Type B pancreatic cell (in vitro differentiated cells): ENCODE measurements around the gene BBS9. TPM values are rescaled to one million over a fixed set of nuclear protein-coding genes. Genes with fewer than 3 reads are reported as not detected.

ENCODE experiments used
- DNase-seq: peaks from one replicate; pipeline ENCODE4 v3.0.0; 2021; ENCODE audit warnings: mixed read lengths; ENCODE audit not compliant: unreplicated experiment; ENCODE audit errors: extremely low spot score
- H3K27ac Mint-ChIP-seq: 2 replicates; pipeline ENCODE4 v1.8.0; 2021; ENCODE audit warnings: mild to moderate bottlenecking, mixed read lengths
- H3K27me3 Mint-ChIP-seq: 2 replicates; pipeline ENCODE4 v1.8.0; 2021; ENCODE audit warnings: mixed read lengths
- H3K36me3 Mint-ChIP-seq: 2 replicates; pipeline ENCODE4 v1.8.0; 2021; ENCODE audit warnings: mixed read lengths
- H3K4me1 Mint-ChIP-seq: one replicate; pipeline ENCODE4 v1.8.0; 2021; ENCODE audit warnings: mixed read lengths; ENCODE audit not compliant: unreplicated experiment
- H3K4me3 Mint-ChIP-seq: 2 replicates; pipeline ENCODE4 v1.8.0; 2021; ENCODE audit warnings: mild to moderate bottlenecking, mixed read lengths
- H3K9me3 Mint-ChIP-seq: 2 replicates; pipeline ENCODE4 v1.8.0; 2021; ENCODE audit warnings: mixed read lengths
- total RNA-seq: library from RNA; stranded (reverse); gene quantifications from 2 replicates; pipeline ENCODE4 v1.2.1, GENCODE V29; 2021; ENCODE audit warnings: low replicate concordance
- TF ChIP-seq, protein P1 (sequence below): fragments of 200-600 bp; sonication (generic); conservative IDR thresholded peaks from 2 replicates; pipeline ENCODE4 v1.5.0; 2021; ENCODE audit warnings: antibody characterized with exemption, mild to moderate bottlenecking

BBS9 gene
- total RNA-seq, 1 donor from 2014 or later, result 19.7 TPM

DNA sequence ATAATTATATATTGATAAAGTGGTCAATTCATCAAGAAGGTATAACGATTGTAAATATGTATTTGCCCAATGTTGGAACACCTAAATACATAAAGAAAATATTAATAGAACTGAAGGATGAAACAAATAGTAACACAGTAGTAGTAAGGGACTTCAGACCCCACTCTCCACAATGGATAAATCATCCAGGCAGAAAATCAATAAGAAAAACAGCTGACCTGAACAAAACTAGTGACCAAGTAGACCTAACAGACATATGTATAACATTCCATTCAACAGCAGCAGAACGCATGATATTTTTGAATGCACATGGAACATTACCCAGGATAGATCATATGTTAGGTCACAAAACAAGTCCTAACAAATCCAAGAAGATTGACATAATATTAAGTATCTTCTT, 489.9 kb downstream of the BBS9 start:
- H3K36me3 Mint-ChIP-seq, result no peaks in the 10 kb centered on the region
- H3K27ac Mint-ChIP-seq, result no peak overlapping the region
- TF ChIP-seq, protein P1, sequence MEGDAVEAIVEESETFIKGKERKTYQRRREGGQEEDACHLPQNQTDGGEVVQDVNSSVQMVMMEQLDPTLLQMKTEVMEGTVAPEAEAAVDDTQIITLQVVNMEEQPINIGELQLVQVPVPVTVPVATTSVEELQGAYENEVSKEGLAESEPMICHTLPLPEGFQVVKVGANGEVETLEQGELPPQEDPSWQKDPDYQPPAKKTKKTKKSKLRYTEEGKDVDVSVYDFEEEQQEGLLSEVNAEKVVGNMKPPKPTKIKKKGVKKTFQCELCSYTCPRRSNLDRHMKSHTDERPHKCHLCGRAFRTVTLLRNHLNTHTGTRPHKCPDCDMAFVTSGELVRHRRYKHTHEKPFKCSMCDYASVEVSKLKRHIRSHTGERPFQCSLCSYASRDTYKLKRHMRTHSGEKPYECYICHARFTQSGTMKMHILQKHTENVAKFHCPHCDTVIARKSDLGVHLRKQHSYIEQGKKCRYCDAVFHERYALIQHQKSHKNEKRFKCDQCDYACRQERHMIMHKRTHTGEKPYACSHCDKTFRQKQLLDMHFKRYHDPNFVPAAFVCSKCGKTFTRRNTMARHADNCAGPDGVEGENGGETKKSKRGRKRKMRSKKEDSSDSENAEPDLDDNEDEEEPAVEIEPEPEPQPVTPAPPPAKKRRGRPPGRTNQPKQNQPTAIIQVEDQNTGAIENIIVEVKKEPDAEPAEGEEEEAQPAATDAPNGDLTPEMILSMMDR, result no peak
- H3K27me3 Mint-ChIP-seq, result no peaks in the 10 kb centered on the region
- H3K9me3 Mint-ChIP-seq, result peaks cover 4% of the 10 kb centered on the region
- H3K4me3 Mint-ChIP-seq, result no peak overlapping the region
- no peak for DNase-seq
- H3K4me1 Mint-ChIP-seq, result no peaks in the 10 kb centered on the region

GRCh38 chr7:33623267-33623666, 493.9 kb downstream of the BBS9 start:
- no peaks in the 10 kb centered on the region for H3K4me1 Mint-ChIP-seq
- H3K27me3 Mint-ChIP-seq, result no peaks in the 10 kb centered on the region
- TF ChIP-seq, protein P1, result no peak
- H3K27ac Mint-ChIP-seq, result no peak overlapping the region
- no peaks in the 10 kb centered on the region for H3K9me3 Mint-ChIP-seq
- H3K36me3 Mint-ChIP-seq, result no peaks in the 10 kb centered on the region
- DNase-seq, result no peak
- H3K4me3 Mint-ChIP-seq, result no peak overlapping the region

DNA sequence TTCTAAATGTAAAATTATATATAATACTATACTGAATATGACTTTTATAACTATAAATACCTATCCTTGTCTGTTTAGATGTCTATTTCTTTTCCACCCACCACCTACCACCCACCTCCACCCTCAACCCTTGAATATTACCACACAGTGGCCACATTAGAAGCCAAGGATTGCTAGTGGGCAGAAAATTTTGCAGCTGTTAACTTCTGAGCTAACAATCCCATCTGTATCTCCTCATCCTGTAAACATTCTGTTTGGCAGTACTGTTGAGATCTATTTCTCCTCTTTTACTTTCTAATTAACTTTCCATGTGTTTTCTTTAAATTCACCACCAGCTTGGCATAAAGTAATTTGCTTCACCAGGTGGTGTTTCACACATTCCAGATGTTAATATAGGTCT, 494.9 kb downstream of the BBS9 start:
- Mint-ChIP-seq H3K4me3 (no peak overlapping the region), H3K36me3 (no peaks in the 10 kb centered on the region), H3K4me1 (peaks cover under 1% of the 10 kb centered on the region), H3K27me3 (no peaks in the 10 kb centered on the region), H3K9me3 (no peaks in the 10 kb centered on the region), H3K27ac (no peak overlapping the region)
- no peak for DNase-seq
- TF ChIP-seq, protein P1, result no peak

DNA sequence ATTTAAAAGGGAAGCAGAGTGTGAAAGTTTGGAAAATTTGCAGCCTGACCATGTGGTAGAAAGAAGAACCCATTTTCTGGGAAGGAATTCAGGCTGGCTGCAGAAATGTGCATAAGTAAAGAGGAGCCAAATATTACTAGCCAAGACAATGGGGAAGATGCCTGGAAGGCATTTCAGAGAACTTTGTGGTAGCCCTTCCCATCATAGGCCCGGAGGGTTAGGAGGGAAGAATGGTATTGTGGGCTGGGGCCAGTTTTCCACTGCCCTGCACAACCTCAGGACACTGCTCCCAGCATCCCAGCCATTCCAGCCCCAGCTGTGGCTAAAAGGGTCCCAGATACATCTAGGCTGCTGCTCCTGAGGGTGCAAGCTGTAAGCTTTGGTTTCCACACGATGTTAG, 497.5 kb downstream of the BBS9 start:
- H3K36me3 Mint-ChIP-seq, result peaks cover 3% of the 10 kb centered on the region
- no peaks in the 10 kb centered on the region for H3K9me3 Mint-ChIP-seq
- no peak for DNase-seq
- TF ChIP-seq, protein P1, result no peak
- no peak overlapping the region for H3K4me3 Mint-ChIP-seq
- H3K4me1 Mint-ChIP-seq, result peaks cover 4% of the 10 kb centered on the region
- no peaks in the 10 kb centered on the region for H3K27me3 Mint-ChIP-seq
- H3K27ac Mint-ChIP-seq, result no peak overlapping the region

DNA sequence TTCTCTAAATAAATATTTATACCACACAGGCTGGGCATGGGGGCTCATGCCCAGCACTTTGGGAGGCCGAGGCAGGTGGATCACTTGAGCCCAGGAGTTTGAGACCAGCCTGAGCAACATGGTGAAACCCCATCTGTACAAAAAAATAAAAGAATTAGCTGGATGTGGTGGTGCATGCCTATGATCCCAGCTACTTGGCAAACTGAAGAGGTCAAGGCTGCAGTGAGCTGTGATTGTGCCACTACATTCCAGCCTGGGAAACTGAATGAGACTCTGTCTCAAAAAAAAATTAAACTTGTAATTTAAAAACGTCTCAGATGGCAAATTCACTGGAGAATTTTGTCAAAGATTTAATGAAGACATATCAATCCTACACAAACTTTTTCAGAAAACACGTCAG, 498.4 kb downstream of the BBS9 start:
- TF ChIP-seq, protein P1, result no peak

DNA sequence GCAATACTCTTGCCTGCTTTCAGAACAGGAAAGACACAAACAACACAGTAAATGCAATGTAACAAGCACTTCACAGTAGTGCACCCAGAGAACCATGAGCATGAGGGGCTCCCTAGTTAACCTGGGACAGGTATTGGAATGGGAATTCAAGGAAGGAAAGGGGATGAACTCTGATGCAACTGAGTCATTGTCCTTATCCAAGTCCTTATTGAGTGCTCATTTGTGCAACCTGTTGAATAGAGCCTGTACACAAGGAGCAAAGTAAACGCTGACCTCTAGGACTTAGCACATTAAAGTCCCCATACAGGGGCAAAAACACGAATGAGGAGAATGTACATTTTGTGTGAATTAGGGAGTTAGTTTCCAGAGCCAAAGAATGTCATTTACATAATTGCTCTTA, 499.5 kb downstream of the BBS9 start:
- no peaks in the 10 kb centered on the region for H3K27me3 Mint-ChIP-seq
- H3K27ac Mint-ChIP-seq, result no peak overlapping the region
- H3K9me3 Mint-ChIP-seq, result no peaks in the 10 kb centered on the region
- H3K36me3 Mint-ChIP-seq, result peaks cover 3% of the 10 kb centered on the region
- DNase-seq, result no peak
- no peak overlapping the region for H3K4me3 Mint-ChIP-seq
- peaks cover 4% of the 10 kb centered on the region for H3K4me1 Mint-ChIP-seq
- TF ChIP-seq, protein P1, result no peak

More for the DNA sequence above, 498.4 kb downstream of the BBS9 start:
- no peaks in the 10 kb centered on the region for H3K9me3 Mint-ChIP-seq
- no peak overlapping the region for H3K4me3 Mint-ChIP-seq
- no peak for DNase-seq
- no peak overlapping the region for H3K27ac Mint-ChIP-seq
- H3K4me1 Mint-ChIP-seq, result peaks cover 4% of the 10 kb centered on the region
- H3K27me3 Mint-ChIP-seq, result no peaks in the 10 kb centered on the region
- peaks cover 3% of the 10 kb centered on the region for H3K36me3 Mint-ChIP-seq
